ENCODE results near the gene HIVEP3.

DNA sequence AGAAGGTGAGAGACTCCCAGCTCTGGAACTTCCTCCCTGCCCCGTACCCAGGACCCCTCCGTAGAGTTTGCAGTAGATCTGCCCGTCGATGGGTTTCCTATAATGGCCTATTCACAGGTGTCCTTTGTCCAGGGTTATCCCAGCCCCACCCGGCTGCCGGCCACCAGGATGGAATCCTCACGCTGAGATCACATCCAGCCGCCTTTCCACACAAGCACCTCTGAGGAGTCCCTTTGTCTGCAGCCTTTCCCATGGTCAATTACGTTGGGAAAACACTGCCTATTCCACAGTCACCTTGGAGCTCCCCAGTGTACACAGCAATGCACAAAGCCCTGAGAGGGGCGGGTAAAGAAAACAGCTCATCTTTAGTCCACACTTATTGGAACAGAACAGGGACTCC, 244.2 kb downstream of the HIVEP3 start:
- no peak for TF ChIP-seq POLR2AphosphoS5 (IDR thresholded peaks at IDR 0.05; ENCODE audit: low read depth, low read length)
- TF ChIP-seq, protein P1, sequence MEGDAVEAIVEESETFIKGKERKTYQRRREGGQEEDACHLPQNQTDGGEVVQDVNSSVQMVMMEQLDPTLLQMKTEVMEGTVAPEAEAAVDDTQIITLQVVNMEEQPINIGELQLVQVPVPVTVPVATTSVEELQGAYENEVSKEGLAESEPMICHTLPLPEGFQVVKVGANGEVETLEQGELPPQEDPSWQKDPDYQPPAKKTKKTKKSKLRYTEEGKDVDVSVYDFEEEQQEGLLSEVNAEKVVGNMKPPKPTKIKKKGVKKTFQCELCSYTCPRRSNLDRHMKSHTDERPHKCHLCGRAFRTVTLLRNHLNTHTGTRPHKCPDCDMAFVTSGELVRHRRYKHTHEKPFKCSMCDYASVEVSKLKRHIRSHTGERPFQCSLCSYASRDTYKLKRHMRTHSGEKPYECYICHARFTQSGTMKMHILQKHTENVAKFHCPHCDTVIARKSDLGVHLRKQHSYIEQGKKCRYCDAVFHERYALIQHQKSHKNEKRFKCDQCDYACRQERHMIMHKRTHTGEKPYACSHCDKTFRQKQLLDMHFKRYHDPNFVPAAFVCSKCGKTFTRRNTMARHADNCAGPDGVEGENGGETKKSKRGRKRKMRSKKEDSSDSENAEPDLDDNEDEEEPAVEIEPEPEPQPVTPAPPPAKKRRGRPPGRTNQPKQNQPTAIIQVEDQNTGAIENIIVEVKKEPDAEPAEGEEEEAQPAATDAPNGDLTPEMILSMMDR (IDR thresholded peaks at IDR 0.05): no peak

Measured in Panc1 (cell line).